ENCODE data around the gene TRMT1.

TRMT1 gene

DNA sequence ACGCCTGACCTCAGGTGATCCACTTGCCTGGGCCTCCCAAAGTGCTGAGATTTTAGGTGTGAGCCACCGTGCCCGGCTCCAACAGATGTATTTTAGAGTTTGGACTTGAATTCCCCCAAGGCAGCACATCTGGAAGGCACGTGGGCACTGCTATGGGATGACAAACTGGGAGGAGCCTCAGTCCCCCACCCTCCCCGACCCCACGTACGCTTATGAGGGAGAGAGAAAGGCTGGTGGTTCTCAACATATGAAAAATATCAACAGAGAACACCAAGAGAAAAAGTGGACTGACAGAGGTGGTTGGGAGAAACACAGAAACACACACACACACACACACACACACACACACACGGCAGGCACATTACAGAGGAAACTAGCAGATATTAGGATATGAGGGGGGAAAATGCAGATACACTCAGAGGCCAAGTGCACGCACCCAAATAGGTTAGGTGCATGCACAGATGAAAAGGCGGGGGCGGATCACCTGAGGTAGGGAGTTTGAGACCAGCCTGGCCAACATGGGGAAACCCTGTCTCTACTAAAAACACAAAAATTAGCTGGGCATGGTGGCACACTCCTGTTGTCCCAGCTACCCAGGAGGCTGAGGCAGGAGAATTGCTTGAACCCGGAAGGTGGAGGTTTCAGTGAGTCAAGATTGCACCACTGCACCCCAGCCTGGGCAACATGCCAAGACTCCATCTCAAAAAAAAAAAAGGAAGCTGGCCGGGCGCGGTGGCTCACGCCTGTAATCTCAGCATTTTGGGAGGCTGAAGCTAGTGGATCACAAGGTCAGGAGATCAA, 30.4 kb upstream of the TRMT1 start:
- TF ChIP-seq, protein P1, sequence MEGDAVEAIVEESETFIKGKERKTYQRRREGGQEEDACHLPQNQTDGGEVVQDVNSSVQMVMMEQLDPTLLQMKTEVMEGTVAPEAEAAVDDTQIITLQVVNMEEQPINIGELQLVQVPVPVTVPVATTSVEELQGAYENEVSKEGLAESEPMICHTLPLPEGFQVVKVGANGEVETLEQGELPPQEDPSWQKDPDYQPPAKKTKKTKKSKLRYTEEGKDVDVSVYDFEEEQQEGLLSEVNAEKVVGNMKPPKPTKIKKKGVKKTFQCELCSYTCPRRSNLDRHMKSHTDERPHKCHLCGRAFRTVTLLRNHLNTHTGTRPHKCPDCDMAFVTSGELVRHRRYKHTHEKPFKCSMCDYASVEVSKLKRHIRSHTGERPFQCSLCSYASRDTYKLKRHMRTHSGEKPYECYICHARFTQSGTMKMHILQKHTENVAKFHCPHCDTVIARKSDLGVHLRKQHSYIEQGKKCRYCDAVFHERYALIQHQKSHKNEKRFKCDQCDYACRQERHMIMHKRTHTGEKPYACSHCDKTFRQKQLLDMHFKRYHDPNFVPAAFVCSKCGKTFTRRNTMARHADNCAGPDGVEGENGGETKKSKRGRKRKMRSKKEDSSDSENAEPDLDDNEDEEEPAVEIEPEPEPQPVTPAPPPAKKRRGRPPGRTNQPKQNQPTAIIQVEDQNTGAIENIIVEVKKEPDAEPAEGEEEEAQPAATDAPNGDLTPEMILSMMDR (conservative IDR thresholded peaks at IDR 0.05; ENCODE audit: low read length), result no peak
- no peak for TF ChIP-seq EZH2phosphoT487 (IDR thresholded peaks at IDR 0.05; ENCODE audit: borderline replicate concordance)
- H3K9me2 ChIP-seq (replicated peaks; ENCODE audit: low read depth, low read length), result no peaks in the 10 kb centered on the region
- H3K4me1 ChIP-seq (ENCODE audit: insufficient read depth, low read length, poor library complexity, severe bottlenecking), result peaks cover 9% of the 10 kb centered on the region
- no peaks in the 10 kb centered on the region for H3K9me3 ChIP-seq (ENCODE audit: insufficient read depth, low read depth, low read length)
- H4K20me1 ChIP-seq (ENCODE audit: insufficient read depth, low read length, poor library complexity, severe bottlenecking), result no peaks in the 10 kb centered on the region
- H3K4me3 ChIP-seq (ENCODE audit: low read length, poor library complexity, severe bottlenecking), result no peak overlapping the region
- H3K36me3 ChIP-seq (ENCODE audit: insufficient read depth, low read length), result no peaks in the 10 kb centered on the region
- H3K79me2 ChIP-seq (ENCODE audit: insufficient read depth, low read length), result peaks cover 26% of the 10 kb centered on the region
- no peaks in the 10 kb centered on the region for H3K27me3 ChIP-seq (ENCODE audit: insufficient read depth, low read length, poor library complexity, severe bottlenecking)
- H3K9ac ChIP-seq (ENCODE audit: low read depth, low read length, poor library complexity, severe bottlenecking), result no peak overlapping the region
- H3F3A ChIP-seq (ENCODE audit: low read depth), result no peaks in the 10 kb centered on the region
- H2AFZ ChIP-seq (ENCODE audit: low read length), result no peak overlapping the region
- no peak overlapping the region for H3K4me2 ChIP-seq (ENCODE audit: low read depth, low read length, poor library complexity, severe bottlenecking)

DNA sequence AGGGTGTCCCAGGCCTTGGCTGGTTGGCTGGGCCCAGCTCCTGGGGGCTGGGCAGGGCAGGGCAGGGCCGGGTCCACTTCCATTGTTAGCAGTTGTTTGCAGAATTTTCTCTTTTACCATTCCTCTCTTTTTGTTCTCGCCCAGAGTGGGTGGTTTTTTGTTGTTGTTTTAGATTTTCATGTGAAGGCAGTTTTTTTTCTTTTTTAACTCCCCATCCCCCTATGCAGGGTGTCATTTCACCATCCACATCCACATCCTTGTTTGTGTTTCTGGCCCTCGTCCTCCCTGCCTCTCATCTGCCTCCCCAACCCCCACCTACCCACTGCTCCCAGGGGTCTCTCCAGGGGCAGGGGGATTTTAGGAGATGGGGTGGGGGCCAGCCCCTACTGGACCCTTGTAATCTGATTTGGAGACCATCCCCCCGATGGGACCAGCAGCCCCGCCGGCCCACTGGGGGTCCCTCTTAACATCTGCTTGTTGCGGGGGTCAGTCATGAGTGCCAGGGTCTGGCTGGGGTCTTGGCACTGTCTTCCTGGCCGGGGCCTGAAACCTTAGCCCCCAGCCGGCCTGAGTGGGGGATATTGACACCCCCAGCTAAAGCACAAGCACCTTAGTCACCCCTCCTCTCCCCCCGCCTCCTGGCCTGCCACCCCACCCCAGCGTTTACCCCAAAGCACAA, 23.2 kb upstream of the TRMT1 start:
- TF ChIP-seq EZH2phosphoT487 (IDR thresholded peaks at IDR 0.05; ENCODE audit: borderline replicate concordance), result no peak
- TF ChIP-seq, protein P1 (conservative IDR thresholded peaks at IDR 0.05; ENCODE audit: low read length), result no peak

DNA sequence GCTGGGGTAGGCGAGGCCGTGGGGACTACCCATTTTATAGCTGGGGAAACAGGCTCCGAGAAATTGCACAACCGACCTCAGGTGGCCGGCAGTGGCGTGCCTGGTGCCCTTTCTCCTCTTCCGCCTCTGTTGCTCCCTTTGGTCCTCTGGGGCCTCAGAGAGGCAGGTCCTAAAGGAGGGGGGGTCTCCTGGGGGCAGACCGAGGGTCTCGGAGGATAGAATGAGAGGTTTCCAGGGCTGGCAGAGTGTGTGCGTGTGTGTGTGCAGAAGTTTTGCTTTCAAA, 22.3 kb upstream of the TRMT1 start:
- peaks cover 15% of the 10 kb centered on the region; the same call in 1 of the 2 replicates for H3K79me2 ChIP-seq (ENCODE audit: insufficient read depth, low read length)
- no peak overlapping the region for H2AFZ ChIP-seq (ENCODE audit: low read length)
- peaks cover 46% of the 10 kb centered on the region; the same call in 1 of the 2 replicates for H3K36me3 ChIP-seq (ENCODE audit: insufficient read depth, low read length)
- no peak overlapping the region for H3K9ac ChIP-seq (ENCODE audit: low read depth, low read length, poor library complexity, severe bottlenecking)
- TF ChIP-seq, protein P1 (conservative IDR thresholded peaks at IDR 0.05; ENCODE audit: low read length), result no peak
- no peak for TF ChIP-seq EZH2phosphoT487 (IDR thresholded peaks at IDR 0.05; ENCODE audit: borderline replicate concordance)
- H3K4me3 ChIP-seq (ENCODE audit: low read length, poor library complexity, severe bottlenecking), result no peak overlapping the region
- H3K4me2 ChIP-seq (ENCODE audit: low read depth, low read length, poor library complexity, severe bottlenecking), result no peak overlapping the region
- no peaks in the 10 kb centered on the region for H3K4me1 ChIP-seq (ENCODE audit: insufficient read depth, low read length, poor library complexity, severe bottlenecking)
- H3K9me2 ChIP-seq (replicated peaks; ENCODE audit: low read depth, low read length), result no peaks in the 10 kb centered on the region
- no peaks in the 10 kb centered on the region for H3K27me3 ChIP-seq (ENCODE audit: insufficient read depth, low read length, poor library complexity, severe bottlenecking)
- no peaks in the 10 kb centered on the region for H3F3A ChIP-seq (ENCODE audit: low read depth)
- H3K9me3 ChIP-seq (ENCODE audit: insufficient read depth, low read depth, low read length), result no peaks in the 10 kb centered on the region
- peaks cover 2% of the 10 kb centered on the region for H4K20me1 ChIP-seq (ENCODE audit: insufficient read depth, low read length, poor library complexity, severe bottlenecking)

More for the DNA sequence above, 23.2 kb upstream of the TRMT1 start:
- Histone ChIP-seq H4K20me1 (ENCODE audit: insufficient read depth, low read length, poor library complexity, severe bottlenecking) (no peaks in the 10 kb centered on the region), H3K9me3 (ENCODE audit: insufficient read depth, low read depth, low read length) (no peaks in the 10 kb centered on the region), H3F3A (ENCODE audit: low read depth) (no peaks in the 10 kb centered on the region), H3K4me2 (ENCODE audit: low read depth, low read length, poor library complexity, severe bottlenecking) (no peak overlapping the region), H3K4me1 (ENCODE audit: insufficient read depth, low read length, poor library complexity, severe bottlenecking) (no peaks in the 10 kb centered on the region), H3K9me2 (replicated peaks; ENCODE audit: low read depth, low read length) (no peaks in the 10 kb centered on the region), H2AFZ (ENCODE audit: low read length) (no peak overlapping the region), H3K36me3 (ENCODE audit: insufficient read depth, low read length) (peaks cover 43% of the 10 kb centered on the region; the same call in 1 of the 2 replicates), H3K9ac (ENCODE audit: low read depth, low read length, poor library complexity, severe bottlenecking) (no peak overlapping the region), H3K79me2 (ENCODE audit: insufficient read depth, low read length) (peaks cover 7% of the 10 kb centered on the region; the same call in 1 of the 2 replicates), H3K27me3 (ENCODE audit: insufficient read depth, low read length, poor library complexity, severe bottlenecking) (no peaks in the 10 kb centered on the region), H3K4me3 (ENCODE audit: low read length, poor library complexity, severe bottlenecking) (no peak overlapping the region)
